Osteoblast (primary cell): ENCODE data around the gene ZNF750. TPM values are rescaled to one million over a fixed set of nuclear protein-coding genes. Genes with fewer than 3 reads are reported as not detected.

Source experiments
- DNase-seq: peaks from one replicate; pipeline ENCODE4 v3.0.0; 2011; ENCODE audit warnings: low spot score, mixed read lengths; ENCODE audit not compliant: insufficient read length; ENCODE audit errors: missing footprints
- H2AFZ ChIP-seq: 2 replicates; pipeline ENCODE4 v1.6.0; 2011; ENCODE audit warnings: mild to moderate bottlenecking, low read length
- H3K27ac ChIP-seq: 2 replicates; pipeline ENCODE4 v1.5.1; 2011; ENCODE audit warnings: mild to moderate bottlenecking, low read depth, low read length, moderate library complexity
- H3K27me3 ChIP-seq: 2 replicates; pipeline ENCODE4 v1.6.0; 2012; ENCODE audit warnings: mild to moderate bottlenecking, control low read depth, inconsistent platforms, low read length, moderate library complexity; ENCODE audit not compliant: insufficient read depth
- H3K36me3 ChIP-seq: 2 replicates; pipeline ENCODE4 v1.5.1; 2011; ENCODE audit warnings: mild to moderate bottlenecking, low read length, control low read depth, moderate library complexity; ENCODE audit not compliant: insufficient read depth
- H3K4me1 ChIP-seq: 2 replicates; pipeline ENCODE4 v1.5.1; 2011; ENCODE audit warnings: mild to moderate bottlenecking, low read length, control low read depth, moderate library complexity; ENCODE audit not compliant: insufficient read depth
- H3K4me2 ChIP-seq: 2 replicates; pipeline ENCODE4 v1.6.0; 2011; ENCODE audit warnings: mild to moderate bottlenecking, low read length; ENCODE audit not compliant: insufficient read depth
- H3K4me3 ChIP-seq: fragments of 200-600 bp; sonication (generic); 3 replicates; pipeline ENCODE4 v1.5.1; 2012; ENCODE audit warnings: mild to moderate bottlenecking, low read length, inconsistent platforms; ENCODE audit not compliant: insufficient read depth
- H3K79me2 ChIP-seq: 2 replicates; pipeline ENCODE4 v1.6.0; 2012; ENCODE audit warnings: mild to moderate bottlenecking, low read length, control low read depth, inconsistent platforms; ENCODE audit not compliant: insufficient read depth
- H3K9me3 ChIP-seq: 2 replicates; pipeline ENCODE4 v1.5.1; 2011; ENCODE audit warnings: low read depth, low read length, control low read depth
- H4K20me1 ChIP-seq: 2 replicates; pipeline ENCODE4 v1.6.0; 2012; ENCODE audit warnings: mild to moderate bottlenecking, low read length, control low read depth; ENCODE audit not compliant: insufficient read depth
- CTCF ChIP-seq: IDR thresholded peaks from 2 replicates; pipeline ENCODE4 v1.5.1; 2011; ENCODE audit warnings: mild to moderate bottlenecking, low read depth, low read length, moderate library complexity; ENCODE audit errors: extremely low read depth
- total RNA-seq: library from RNA; depleted of rRNA; stranded (reverse); fragments of >200 nt; gene quantifications from 2 replicates; pipeline ENCODE4 v1.2.3, GENCODE V29; 2012

The ZNF750 gene
- not detected in 2 replicates for total RNA-seq

- peak; percentile 5 for DNase-seq
- no peak within 1 kb of the TSS for H3K4me3 ChIP-seq
- no peak within 1 kb of the TSS for H3K4me2 ChIP-seq
- no peaks in the 10 kb centered on the region for H3K36me3 ChIP-seq
- no peaks in the 10 kb centered on the region for H3K79me2 ChIP-seq
- TF ChIP-seq CTCF = no peak
- peaks cover 10% of the 10 kb centered on the region for H3K4me1 ChIP-seq
- no peaks in the 10 kb centered on the region for H3K9me3 ChIP-seq
- no peak within 1 kb of the TSS for H3K27ac ChIP-seq
- H4K20me1 ChIP-seq = no peaks in the 10 kb centered on the region
- H3K27me3 ChIP-seq = no peaks in the 10 kb centered on the region
- H2AFZ ChIP-seq = no peak within 1 kb of the TSS
Observed at GRCh38 chr17:82839617-82840292, at the start of gene ZNF750. Gene ZNF750, minus strand, starts transcription at chr17:82840022. Its CDS starts 7,568 bp downstream, at chr17:82832454.

- no peak overlapping the region for H3K4me3 ChIP-seq
- H3K27ac ChIP-seq = no peak overlapping the region
- no peaks in the 10 kb centered on the region for H3K79me2 ChIP-seq
- no peak overlapping the region for H3K4me2 ChIP-seq
- H3K9me3 ChIP-seq = no peaks in the 10 kb centered on the region
- TF ChIP-seq CTCF = no peak
- H3K27me3 ChIP-seq = no peaks in the 10 kb centered on the region
- no peak overlapping the region for H2AFZ ChIP-seq
- peaks cover 6% of the 10 kb centered on the region for H3K4me1 ChIP-seq
- DNase-seq = no peak
- H4K20me1 ChIP-seq = no peaks in the 10 kb centered on the region
- peaks cover 5% of the 10 kb centered on the region for H3K36me3 ChIP-seq
Observed at GRCh38 chr17:82888583-82889495, 49.0 kb upstream of the ZNF750 start.

- H3K27ac ChIP-seq = no peak overlapping the region
- H3K27me3 ChIP-seq = no peaks in the 10 kb centered on the region
- H3K4me3 ChIP-seq = no peak overlapping the region
- H3K36me3 ChIP-seq = peaks cover 5% of the 10 kb centered on the region
- H3K9me3 ChIP-seq = no peaks in the 10 kb centered on the region
- DNase-seq = no peak
- H3K4me2 ChIP-seq = no peak overlapping the region
- H4K20me1 ChIP-seq = no peaks in the 10 kb centered on the region
- H3K79me2 ChIP-seq = peaks cover 1% of the 10 kb centered on the region
- TF ChIP-seq CTCF = no peak
- H3K4me1 ChIP-seq = peaks cover 6% of the 10 kb centered on the region
- H2AFZ ChIP-seq = peak overlapping the region; percentile 31
Observed at GRCh38 chr17:82887255-82888164, 47.7 kb upstream of the ZNF750 start.
